PC-3 (cell line): ENCODE data around the gene TWSG1. TPM values are rescaled to one million over a fixed set of nuclear protein-coding genes. Genes with fewer than 3 reads are reported as not detected.

Experiments
- ATAC-seq: fragments of 200-7000 bp; cut with Tn5 transposase; 2 replicates; pipeline ENCODE4 v1.9.1; 2020; ENCODE audit warnings: mild to moderate bottlenecking, moderate library complexity
- BruUV-seq: library from RNA; stranded (reverse); fragments of 400-500 nt; replicated peaks from 2 replicates; lab custom pipeline; 2021; lab: Mats Ljungman, UMichigan
- CTCF ChIA-PET: fragments of 300-600 bp; sonication (Branson Sonifier 250); formaldehyde crosslinking; loops from one replicate; lab custom pipeline; 2022; ENCODE audit warnings: antibody characterized with exemption; lab: Charles Lee
- POLR2A ChIA-PET: fragments of 300-600 bp; sonication (Branson Sonifier 250); formaldehyde crosslinking; loops from one replicate; lab custom pipeline; 2022; ENCODE audit warnings: antibody characterized with exemption; ENCODE audit not compliant: unreplicated experiment; lab: Charles Lee
- DNase-seq: peaks from one replicate; pipeline ENCODE4 v3.0.0-alpha.2; 2015
- H2AFZ ChIP-seq: fragments of 300-600 bp; sonication (generic); 2 replicates; pipeline ENCODE4 v1.6.0; 2016; ENCODE audit warnings: antibody characterized with exemption, low read length
- H3F3A ChIP-seq: fragments of 300-600 bp; sonication (generic); one replicate; pipeline ENCODE4 v1.6.0; 2017; ENCODE audit warnings: antibody characterized with exemption, low read length, control low read depth, mild to moderate bottlenecking; ENCODE audit not compliant: unreplicated experiment
- H3K27ac ChIP-seq: fragments of 300-600 bp; sonication (generic); 2 replicates; pipeline ENCODE4 v1.5.1; 2016; ENCODE audit warnings: mild to moderate bottlenecking, low read length
- H3K27me3 ChIP-seq: fragments of 300-600 bp; sonication (generic); 2 replicates; pipeline ENCODE4 v1.6.1; 2016; ENCODE audit warnings: low read length, mixed read lengths
- H3K36me3 ChIP-seq: fragments of 300-600 bp; sonication (generic); 2 replicates; pipeline ENCODE4 v1.6.1; 2016; ENCODE audit warnings: low read depth, mixed run types, low read length, mixed read lengths
- H3K4me1 ChIP-seq: fragments of 300-600 bp; sonication (generic); 2 replicates; pipeline ENCODE4 v1.5.1; 2016; ENCODE audit warnings: low read length; ENCODE audit not compliant: insufficient read depth
- H3K4me2 ChIP-seq: fragments of 300-600 bp; sonication (generic); 2 replicates; pipeline ENCODE4 v1.6.0; 2016; ENCODE audit warnings: low read length
- H3K4me3 ChIP-seq: fragments of 300-600 bp; sonication (generic); 2 replicates; pipeline ENCODE4 v1.5.1; 2016; ENCODE audit warnings: mild to moderate bottlenecking, low read length, mixed read lengths
- H3K79me2 ChIP-seq: fragments of 300-600 bp; sonication (generic); 2 replicates; pipeline ENCODE4 v1.6.1; 2017; ENCODE audit warnings: low read length, mixed read lengths
- H3K9ac ChIP-seq: fragments of 300-600 bp; sonication (generic); 2 replicates; pipeline ENCODE4 v1.6.0; 2016; ENCODE audit warnings: mild to moderate bottlenecking, low read length
- H3K9me2 ChIP-seq: fragments of 300-600 bp; sonication (generic); replicated peaks from 2 replicates; pipeline ENCODE4 v1.6.1; 2016; ENCODE audit warnings: mixed run types, low read length, mixed read lengths
- H3K9me3 ChIP-seq: fragments of 300-600 bp; sonication (generic); 2 replicates; pipeline ENCODE4 v1.6.1; 2016; ENCODE audit warnings: low read length, mixed read lengths
- H4K20me1 ChIP-seq: fragments of 300-600 bp; sonication (generic); 2 replicates; pipeline ENCODE4 v1.6.1; 2016; ENCODE audit warnings: low read length, mixed read lengths
- EZH2 ChIP-seq: fragments of 300-600 bp; sonication (generic); IDR thresholded peaks from one replicate; pipeline ENCODE4 v1.6.1; 2017; ENCODE audit warnings: antibody characterized with exemption, mild to moderate bottlenecking, low read length; ENCODE audit not compliant: unreplicated experiment
- EZH2phosphoT487 ChIP-seq: fragments of 300-600 bp; sonication (generic); IDR thresholded peaks from 2 replicates; pipeline ENCODE4 v1.6.1; 2018; ENCODE audit warnings: mild to moderate bottlenecking, antibody characterized with exemption, low read length, borderline replicate concordance
- intact Hi-C: fragments of 100-400 bp; cut with micrococcal nuclease; formaldehyde crosslinking; loops from 2 replicates; pipeline ENCODE4 v1.9.0; 2023
- total RNA-seq: library from RNA; depleted of rRNA; stranded (reverse); fragments of >200 nt; gene quantifications from 2 replicates; pipeline ENCODE4 v1.2.3, GENCODE V29; 2014
- TF ChIP-seq, protein P1 (sequence below): fragments of 300-600 bp; sonication (generic); conservative IDR thresholded peaks from 2 replicates; pipeline ENCODE4 v1.5.1; 2017; ENCODE audit warnings: antibody characterized with exemption, low read depth, mild to moderate bottlenecking, low read length

Gene TWSG1
- total RNA-seq, 1 experiment from 2014 or later = 32.8 TPM

DNA sequence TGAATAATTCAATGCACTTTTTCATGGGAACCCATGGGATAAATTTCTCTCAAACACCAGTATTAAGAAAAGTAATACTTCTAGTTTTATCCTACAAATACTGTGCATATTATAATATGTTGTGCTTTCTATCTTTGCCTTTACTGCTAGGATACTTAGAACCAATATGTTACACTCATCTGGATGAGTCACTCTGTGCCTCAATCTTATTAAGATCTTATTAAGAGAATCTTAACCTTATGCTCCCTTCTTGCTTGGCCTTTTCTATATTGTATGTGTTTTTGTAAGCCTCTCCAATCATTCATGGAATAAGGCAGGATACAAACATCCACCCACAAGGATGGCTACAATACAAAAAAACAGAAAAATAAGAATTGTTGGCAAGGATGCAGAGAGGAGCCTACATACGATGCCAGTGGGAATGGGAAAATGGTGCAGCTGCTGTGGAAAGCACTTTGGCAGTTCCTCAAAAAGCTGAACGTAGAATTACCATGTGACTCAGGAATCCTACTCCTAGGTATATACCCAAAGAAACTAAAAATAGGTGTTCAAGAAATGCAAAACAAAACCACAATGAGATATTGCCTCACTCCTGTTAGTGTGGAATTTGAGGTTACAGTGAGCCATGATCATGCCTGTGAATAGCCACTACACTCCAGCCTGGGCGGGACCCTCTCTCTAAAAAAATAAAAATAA, 10.7 kb upstream of the TWSG1 start:
- ChIA-PET CTCF (no interaction called here), POLR2A (no interaction called here)
- H3K79me2 ChIP-seq = no peaks in the 10 kb centered on the region
- H3K27me3 ChIP-seq = no peaks in the 10 kb centered on the region
- DNase-seq (no peak), ATAC-seq (no peak)
- no peaks in the 10 kb centered on the region for H3K9me3 ChIP-seq
- H3K9me2 ChIP-seq = no peaks in the 10 kb centered on the region
- peaks cover 5% of the 10 kb centered on the region for H3K4me1 ChIP-seq
- H3K4me3 ChIP-seq = no peak overlapping the region
- no peak overlapping the region for H2AFZ ChIP-seq
- no peaks in the 10 kb centered on the region for H4K20me1 ChIP-seq
- H3K4me2 ChIP-seq = no peak overlapping the region
- peaks cover 3% of the 10 kb centered on the region; the same call in 1 of the 2 replicates for H3K36me3 ChIP-seq
- H3K9ac ChIP-seq = no peak overlapping the region
- no peak overlapping the region for H3K27ac ChIP-seq
- H3F3A ChIP-seq = peaks cover 3% of the 10 kb centered on the region
- no TSS peak for BruUV-seq
- intact Hi-C loops = no loop called here
- no peak for TF ChIP-seq EZH2

DNA sequence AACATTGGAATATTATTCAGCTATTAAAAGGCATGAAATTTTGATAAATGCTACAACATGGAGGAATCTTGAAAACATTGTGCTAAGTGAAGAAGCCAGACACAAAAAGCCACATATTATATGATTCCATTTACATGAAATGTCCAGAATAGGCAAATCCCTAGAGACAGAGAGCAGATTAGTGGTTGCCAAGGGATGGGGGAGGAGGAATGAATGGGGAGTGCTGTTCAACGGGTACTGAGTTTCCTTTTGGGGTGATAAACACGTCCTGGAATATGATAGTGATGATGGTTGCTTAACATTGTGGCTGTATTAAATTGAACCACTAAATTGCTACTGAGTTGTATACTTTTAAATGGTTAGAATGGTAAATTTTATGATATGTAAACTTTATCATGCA, 8.9 kb upstream of the TWSG1 start:
- H3K36me3 ChIP-seq = peaks cover 3% of the 10 kb centered on the region; the same call in 1 of the 2 replicates
- BruUV-seq = no TSS peak

DNA sequence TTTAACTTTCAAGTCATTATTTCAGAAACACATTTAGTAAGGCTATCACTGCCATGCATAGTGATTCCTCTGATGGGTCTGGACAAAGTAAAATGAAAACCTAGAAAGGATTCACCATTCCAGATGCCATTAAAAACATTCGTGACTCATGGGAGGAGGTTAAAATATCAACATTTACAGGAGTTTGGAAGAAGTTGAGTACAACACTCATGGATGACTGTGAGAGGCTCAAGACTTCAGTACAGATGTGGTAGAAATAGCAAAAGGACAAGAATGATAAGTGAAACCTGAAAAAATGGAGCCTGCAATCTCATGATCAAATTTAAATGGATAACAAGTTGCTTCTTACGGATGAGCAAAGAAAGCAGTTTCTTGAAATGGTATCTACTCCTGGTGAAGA, 5.8 kb upstream of the TWSG1 start:
- Histone ChIP-seq H2AFZ (no peak overlapping the region), H4K20me1 (no peaks in the 10 kb centered on the region), H3K9me2 (no peaks in the 10 kb centered on the region), H3F3A (peaks cover 13% of the 10 kb centered on the region), H3K36me3 (peaks cover 3% of the 10 kb centered on the region; the same call in 1 of the 2 replicates), H3K9me3 (no peaks in the 10 kb centered on the region), H3K9ac (peak overlapping the region; percentile 49), H3K4me3 (peak overlapping the region; percentile 36), H3K79me2 (no peaks in the 10 kb centered on the region), H3K27me3 (no peaks in the 10 kb centered on the region), H3K4me1 (peaks cover 29% of the 10 kb centered on the region), H3K27ac (peak overlapping the region; percentile 90), H3K4me2 (peak overlapping the region; percentile 71)
- intact Hi-C loops = loop anchor here (1.0 to 2.0 kb wide), 3 partner anchors 42 to 256 kb away; no protein-coding TSS in a partner anchor
- DNase-seq (peak; percentile 72), ATAC-seq (peak; percentile 51)
- TF ChIP-seq EZH2phosphoT487 (no peak), EZH2 (no peak)
- TF ChIP-seq, protein P1, sequence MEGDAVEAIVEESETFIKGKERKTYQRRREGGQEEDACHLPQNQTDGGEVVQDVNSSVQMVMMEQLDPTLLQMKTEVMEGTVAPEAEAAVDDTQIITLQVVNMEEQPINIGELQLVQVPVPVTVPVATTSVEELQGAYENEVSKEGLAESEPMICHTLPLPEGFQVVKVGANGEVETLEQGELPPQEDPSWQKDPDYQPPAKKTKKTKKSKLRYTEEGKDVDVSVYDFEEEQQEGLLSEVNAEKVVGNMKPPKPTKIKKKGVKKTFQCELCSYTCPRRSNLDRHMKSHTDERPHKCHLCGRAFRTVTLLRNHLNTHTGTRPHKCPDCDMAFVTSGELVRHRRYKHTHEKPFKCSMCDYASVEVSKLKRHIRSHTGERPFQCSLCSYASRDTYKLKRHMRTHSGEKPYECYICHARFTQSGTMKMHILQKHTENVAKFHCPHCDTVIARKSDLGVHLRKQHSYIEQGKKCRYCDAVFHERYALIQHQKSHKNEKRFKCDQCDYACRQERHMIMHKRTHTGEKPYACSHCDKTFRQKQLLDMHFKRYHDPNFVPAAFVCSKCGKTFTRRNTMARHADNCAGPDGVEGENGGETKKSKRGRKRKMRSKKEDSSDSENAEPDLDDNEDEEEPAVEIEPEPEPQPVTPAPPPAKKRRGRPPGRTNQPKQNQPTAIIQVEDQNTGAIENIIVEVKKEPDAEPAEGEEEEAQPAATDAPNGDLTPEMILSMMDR = no peak
- ChIA-PET POLR2A (no interaction called here), CTCF (no interaction called here)
- BruUV-seq = no TSS peak

More for the DNA sequence above, 8.9 kb upstream of the TWSG1 start:
- CTCF ChIA-PET = no interaction called here
- Histone ChIP-seq H4K20me1 (no peaks in the 10 kb centered on the region), H3K9me3 (no peaks in the 10 kb centered on the region), H3K27ac (no peak overlapping the region), H3K9ac (no peak overlapping the region), H3F3A (peaks cover 13% of the 10 kb centered on the region), H3K4me3 (no peak overlapping the region), H3K4me1 (peaks cover 18% of the 10 kb centered on the region), H3K9me2 (no peaks in the 10 kb centered on the region), H2AFZ (no peak overlapping the region), H3K79me2 (no peaks in the 10 kb centered on the region), H3K4me2 (no peak overlapping the region), H3K27me3 (no peaks in the 10 kb centered on the region)
- intact Hi-C loops = no loop called here
- no peak for DNase-seq
- no peak for ATAC-seq
- TF ChIP-seq, protein P1 = no peak
- no peak for TF ChIP-seq EZH2
- no peak for TF ChIP-seq EZH2phosphoT487
- POLR2A ChIA-PET = no interaction called here
